Prostate gland (tissue), 2 donors: ENCODE results near the gene KRTAP10-6.

ENCODE experiments used
- CTCF ChIP-seq, 4 experiments: fragments of 200-600 bp in 2 of 4; fragments of 450-650 bp in 2 of 4; sonication (generic) in 2 of 4; IDR thresholded peaks; 1 replicate in 3 of 4; 2 replicates in 1 of 4; pipeline ENCODE4 v1.5.1; 2016 to 2019; ENCODE audit warnings: antibody characterized with exemption in 4 of 4, mild to moderate bottlenecking in 2 of 4, moderate library complexity in 2 of 4
- POLR2A ChIP-seq: fragments of 450-650 bp; IDR thresholded peaks from one replicate; pipeline ENCODE4 v1.6.1; 2016; ENCODE audit warnings: antibody characterized with exemption, mild to moderate bottlenecking
- POLR2AphosphoS5 ChIP-seq: sonication (generic); formaldehyde crosslinking; IDR thresholded peaks from one replicate; pipeline ENCODE4 v1.6.1; 2017; ENCODE audit warnings: antibody characterized with exemption

GRCh38 chr21:44628707-44629391 is 36.5 kb upstream of the KRTAP10-6 start:
- no peak for TF ChIP-seq CTCF (IDR thresholded peaks at IDR 0.05)
- no peak for TF ChIP-seq POLR2AphosphoS5
- no peak for TF ChIP-seq POLR2A
